K562 (cell line): ENCODE data around the gene TMCO1. TPM values are rescaled to one million over a fixed set of nuclear protein-coding genes. Genes with fewer than 3 reads are reported as not detected.
A peak's percentile ranks its signal among the peaks of the same experiment; 100 is the strongest.

Experiments
- ARID1B ChIP-seq: fragments of 450-650 bp; IDR thresholded peaks from 2 replicates; pipeline ENCODE4 v1.6.1; 2016; ENCODE audit warnings: antibody characterized with exemption, mild to moderate bottlenecking, inconsistent platforms
- CBFA2T3 ChIP-seq: fragments of 450-650 bp; IDR thresholded peaks from 2 replicates; pipeline ENCODE4 v1.6.1; 2017
- CBX1 ChIP-seq: sonication (generic); IDR thresholded peaks from 2 replicates; pipeline ENCODE4 v1.6.1; 2016; ENCODE audit warnings: antibody characterized with exemption, low read depth, mild to moderate bottlenecking
- EHMT2 ChIP-seq: fragments of 450-650 bp; IDR thresholded peaks from 2 replicates; pipeline ENCODE4 v1.6.1; 2018; ENCODE audit warnings: antibody characterized with exemption
- ETS1 ChIP-seq: conservative IDR thresholded peaks from 2 replicates; pipeline ENCODE4 v1.6.1; 2011; ENCODE audit warnings: low read depth, mild to moderate bottlenecking, low read length; ENCODE audit not compliant: control insufficient read depth
- HDAC2 ChIP-seq: fragments of 450-650 bp; IDR thresholded peaks from 2 replicates; pipeline ENCODE4 v1.6.1; 2016; ENCODE audit warnings: mild to moderate bottlenecking
- ID3 ChIP-seq, 2 experiments: fragments of 250-450 bp in 1 of 2; fragments of 450-650 bp in 1 of 2; sonication (Bioruptor Pico) in 1 of 2; IDR thresholded peaks; 2 replicates each; pipeline versions ENCODE4 v1.6.1 to v1.8.0; 2016 to 2021; ENCODE audit warnings: mild to moderate bottlenecking in 2 of 2, moderate library complexity in 2 of 2, missing compliant biosample characterization in 1 of 2, missing genetic modification characterization in 1 of 2
- KDM1A ChIP-seq, 2 experiments: fragments of 450-650 bp; IDR thresholded peaks; 2 replicates each; pipeline ENCODE4 v1.6.1; 2016; ENCODE audit warnings: mild to moderate bottlenecking in 2 of 2
- MEIS2 ChIP-seq: fragments of 450-650 bp; IDR thresholded peaks from 2 replicates; pipeline ENCODE4 v1.6.1; 2014; ENCODE audit warnings: mild to moderate bottlenecking; ENCODE audit not compliant: partially characterized antibody
- PCBP1 ChIP-seq: fragments of 200-400 bp; formaldehyde crosslinking; IDR thresholded peaks from 2 replicates; pipeline ENCODE4 v1.6.1; 2018; ENCODE audit warnings: mild to moderate bottlenecking, low read depth, low read length; ENCODE audit not compliant: poor library complexity, severe bottlenecking
- RFX7 ChIP-seq: fragments of 250-450 bp; sonication (Bioruptor Pico); IDR thresholded peaks from 2 replicates; pipeline ENCODE4 v1.5.1; 2021; ENCODE audit warnings: mild to moderate bottlenecking
- RNF2 ChIP-seq: sonication (generic); IDR thresholded peaks from 2 replicates; pipeline ENCODE4 v1.6.1; 2016
- SMARCC2 ChIP-seq: fragments of 450-650 bp; IDR thresholded peaks from 2 replicates; pipeline ENCODE4 v1.6.1; 2017; ENCODE audit warnings: antibody characterized with exemption, moderate library complexity, mild to moderate bottlenecking, low read depth
- UBTF ChIP-seq, 2 experiments: IDR thresholded peaks; 2 replicates each; pipeline ENCODE4 v1.6.1; 2012; ENCODE audit warnings: improper control_type of control experiment in 2 of 2, low read depth in 2 of 2, low read length in 2 of 2, borderline replicate concordance in 1 of 2
- ZNF282 ChIP-seq: sonication (generic); formaldehyde crosslinking; IDR thresholded peaks from 2 replicates; pipeline ENCODE4 v1.8.1; 2023; ENCODE audit warnings: missing genetic modification reagents
- ZNF695 ChIP-seq: fragments of 450-650 bp; formaldehyde crosslinking; IDR thresholded peaks from 2 replicates; pipeline ENCODE4 v1.4.0; 2020; ENCODE audit warnings: mild to moderate bottlenecking, moderate library complexity
- ZNF766 ChIP-seq: fragments of 200-800 bp; sonication (Bioruptor generic); conservative IDR thresholded peaks from 2 replicates; pipeline ENCODE4 v1.6.1; 2016; ENCODE audit warnings: missing genetic modification characterization, missing compliant biosample characterization
- polyA plus RNA-seq, 8 experiments: library from polyadenylated mRNA; depleted of rRNA in 4 of 8; stranded (reverse) in 5 of 8; unstranded in 3 of 8; fragments of >200 nt; fragmentation: Nextera tagmentation in 2 of 8; fragmentation: Illumina TruSeq in 1 of 8; extraction: Ambion mirVana in 2 of 8; extraction: Trizol in 1 of 8; gene quantifications; 2 replicates each; pipeline versions ENCODE4 v1.2.1 to v1.2.3, GENCODE V29; 2011 to 2014; ENCODE audit warnings: inconsistent platforms in 1 of 8, missing spikeins in 1 of 8
- total RNA-seq, 7 experiments: library from RNA; depleted of rRNA in 6 of 7; stranded (reverse); fragments of >200 nt in 6 of 7; fragmentation: Illumina TruSeq in 2 of 7; extraction: Trizol in 2 of 7; gene quantifications; 2 replicates each; pipeline versions ENCODE4 v1.2.1 to v1.2.3, GENCODE V29; 2011 to 2021; ENCODE audit warnings: low replicate concordance in 1 of 7
- TF ChIP-seq, protein P1 (sequence below): fragments of 450-650 bp; IDR thresholded peaks from 2 replicates; pipeline ENCODE4 v1.6.1; 2018; ENCODE audit not compliant: partially characterized antibody
- TF ChIP-seq, protein P2 (sequence below): fragments of 250-450 bp; sonication (Bioruptor Pico); IDR thresholded peaks from 2 replicates; pipeline ENCODE4 v1.8.0; 2022; ENCODE audit warnings: inconsistent platforms, mild to moderate bottlenecking, moderate library complexity, borderline replicate concordance

TMCO1 gene
- total and polyA plus RNA-seq, 9 of the 15 experiments (the other 6 are each of a cell fraction or from before 2014, with no cell fraction given), result 69.3 to 561 (median 175) TPM

- TF ChIP-seq SMARCC2, result peak; percentile 21; the same call in 1 of the 2 replicates
- TF ChIP-seq CBX1, result peak; percentile 29; the same call in 1 of the 2 replicates
- TF ChIP-seq KDM1A (IDR thresholded peaks at IDR 0.05), result peak; percentile 71 to 77
- TF ChIP-seq CBFA2T3, result peak; percentile 77
- no peak for TF ChIP-seq ZNF282
- TF ChIP-seq ARID1B, result peak; percentile 85
- TF ChIP-seq, protein P1, sequence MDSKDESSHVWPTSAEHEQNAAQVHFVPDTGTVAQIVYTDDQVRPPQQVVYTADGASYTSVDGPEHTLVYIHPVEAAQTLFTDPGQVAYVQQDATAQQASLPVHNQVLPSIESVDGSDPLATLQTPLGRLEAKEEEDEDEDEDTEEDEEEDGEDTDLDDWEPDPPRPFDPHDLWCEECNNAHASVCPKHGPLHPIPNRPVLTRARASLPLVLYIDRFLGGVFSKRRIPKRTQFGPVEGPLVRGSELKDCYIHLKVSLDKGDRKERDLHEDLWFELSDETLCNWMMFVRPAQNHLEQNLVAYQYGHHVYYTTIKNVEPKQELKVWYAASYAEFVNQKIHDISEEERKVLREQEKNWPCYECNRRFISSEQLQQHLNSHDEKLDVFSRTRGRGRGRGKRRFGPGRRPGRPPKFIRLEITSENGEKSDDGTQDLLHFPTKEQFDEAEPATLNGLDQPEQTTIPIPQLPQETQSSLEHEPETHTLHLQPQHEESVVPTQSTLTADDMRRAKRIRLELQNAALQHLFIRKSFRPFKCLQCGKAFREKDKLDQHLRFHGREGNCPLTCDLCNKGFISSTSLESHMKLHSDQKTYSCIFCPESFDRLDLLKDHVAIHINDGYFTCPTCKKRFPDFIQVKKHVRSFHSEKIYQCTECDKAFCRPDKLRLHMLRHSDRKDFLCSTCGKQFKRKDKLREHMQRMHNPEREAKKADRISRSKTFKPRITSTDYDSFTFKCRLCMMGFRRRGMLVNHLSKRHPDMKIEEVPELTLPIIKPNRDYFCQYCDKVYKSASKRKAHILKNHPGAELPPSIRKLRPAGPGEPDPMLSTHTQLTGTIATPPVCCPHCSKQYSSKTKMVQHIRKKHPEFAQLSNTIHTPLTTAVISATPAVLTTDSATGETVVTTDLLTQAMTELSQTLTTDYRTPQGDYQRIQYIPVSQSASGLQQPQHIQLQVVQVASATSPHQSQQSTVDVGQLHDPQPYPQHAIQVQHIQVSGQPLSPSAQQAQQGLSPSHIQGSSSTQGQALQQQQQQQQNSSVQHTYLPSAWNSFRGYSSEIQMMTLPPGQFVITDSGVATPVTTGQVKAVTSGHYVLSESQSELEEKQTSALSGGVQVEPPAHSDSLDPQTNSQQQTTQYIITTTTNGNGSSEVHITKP, result peak; percentile 16
- TF ChIP-seq PCBP1, result no peak
- peak; percentile 90 for TF ChIP-seq MEIS2
- TF ChIP-seq HDAC2, result peak; percentile 33; the same call in 1 of the 2 replicates
- peak; percentile 26; the same call in 1 of the 2 replicates for TF ChIP-seq EHMT2
- TF ChIP-seq UBTF (IDR thresholded peaks at IDR 0.05; ENCODE audit: borderline replicate concordance in 1 of 2, low read depth in 2 of 2, low read length in 2 of 2), result 0 out of 4 replicates have a peak, but pooled peaks of 1 of the 2 experiments have one; percentile 25
- TF ChIP-seq RFX7 (CRISPR knock-in tag), result no peak
- TF ChIP-seq ETS1, result no peak
- no peak for TF ChIP-seq ZNF695 (CRISPR knock-in tag)
- TF ChIP-seq RNF2, result no peak
- no peak for TF ChIP-seq ID3 (CRISPR knock-in tag; IDR thresholded peaks at IDR 0.05)
- TF ChIP-seq ID3 (tag; IDR thresholded peaks at IDR 0.05), result no peak
- TF ChIP-seq, protein P2, sequence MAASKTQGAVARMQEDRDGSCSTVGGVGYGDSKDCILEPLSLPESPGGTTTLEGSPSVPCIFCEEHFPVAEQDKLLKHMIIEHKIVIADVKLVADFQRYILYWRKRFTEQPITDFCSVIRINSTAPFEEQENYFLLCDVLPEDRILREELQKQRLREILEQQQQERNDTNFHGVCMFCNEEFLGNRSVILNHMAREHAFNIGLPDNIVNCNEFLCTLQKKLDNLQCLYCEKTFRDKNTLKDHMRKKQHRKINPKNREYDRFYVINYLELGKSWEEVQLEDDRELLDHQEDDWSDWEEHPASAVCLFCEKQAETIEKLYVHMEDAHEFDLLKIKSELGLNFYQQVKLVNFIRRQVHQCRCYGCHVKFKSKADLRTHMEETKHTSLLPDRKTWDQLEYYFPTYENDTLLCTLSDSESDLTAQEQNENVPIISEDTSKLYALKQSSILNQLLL (CRISPR knock-in tag), result no peak
- TF ChIP-seq ZNF766, result 0 out of 2 replicates have a peak, but pooled peaks have one; percentile 18
Measured at GRCh38 chr1:165773324-165773965, 4.8 kb upstream of the TMCO1 start (continued).
